Measurements from ENCODE around the gene WDFY3.

The WDFY3 gene

GRCh38 chr4:84639145-84639544 is 327.3 kb downstream of the WDFY3 start:
- TF ChIP-seq EZH2phosphoT487 (IDR thresholded peaks at IDR 0.05; ENCODE audit: low read depth), result no peak
- no peak for TF ChIP-seq CTCF (IDR thresholded peaks at IDR 0.05; ENCODE audit: low read depth, low read length)
- no peaks in the 10 kb centered on the region for H3K36me3 ChIP-seq (replicated peaks; ENCODE audit: low read depth, low read length)
- H4K20me1 ChIP-seq (ENCODE audit: insufficient read depth, low read length), result no peaks in the 10 kb centered on the region
- no peaks in the 10 kb centered on the region for H3K9me3 ChIP-seq (ENCODE audit: insufficient read depth, low read length)
- H3K9ac ChIP-seq (ENCODE audit: low read length), result no peak overlapping the region
- no peak overlapping the region for H3K4me2 ChIP-seq (ENCODE audit: low read length)
- no peak overlapping the region for H3K4me3 ChIP-seq (ENCODE audit: low read length)
- H3K27ac ChIP-seq (ENCODE audit: low read length), result no peak overlapping the region
- H3K4me1 ChIP-seq (ENCODE audit: low read length), result no peaks in the 10 kb centered on the region
- no peaks in the 10 kb centered on the region for H3K79me2 ChIP-seq (ENCODE audit: low read length)
- no peak overlapping the region for H2AFZ ChIP-seq (ENCODE audit: low read depth, low read length)
- H3K27me3 ChIP-seq (ENCODE audit: low read depth, low read length), result no peaks in the 10 kb centered on the region

- TF ChIP-seq EZH2phosphoT487 (IDR thresholded peaks at IDR 0.05; ENCODE audit: low read depth) (no peak), CTCF (IDR thresholded peaks at IDR 0.05; ENCODE audit: low read depth, low read length) (no peak)
- Histone ChIP-seq H3K4me1 (ENCODE audit: low read length) (no peaks in the 10 kb centered on the region), H3K79me2 (ENCODE audit: low read length) (no peaks in the 10 kb centered on the region), H2AFZ (ENCODE audit: low read depth, low read length) (no peak overlapping the region), H4K20me1 (ENCODE audit: insufficient read depth, low read length) (no peaks in the 10 kb centered on the region), H3K4me2 (ENCODE audit: low read length) (no peak overlapping the region), H3K36me3 (replicated peaks; ENCODE audit: low read depth, low read length) (no peaks in the 10 kb centered on the region), H3K27ac (ENCODE audit: low read length) (no peak overlapping the region), H3K9ac (ENCODE audit: low read length) (no peak overlapping the region), H3K9me3 (ENCODE audit: insufficient read depth, low read length) (no peaks in the 10 kb centered on the region), H3K27me3 (ENCODE audit: low read depth, low read length) (no peaks in the 10 kb centered on the region), H3K4me3 (ENCODE audit: low read length) (no peak overlapping the region)
Observed at GRCh38 chr4:84638092-84638491, 328.4 kb downstream of the WDFY3 start.

DNA sequence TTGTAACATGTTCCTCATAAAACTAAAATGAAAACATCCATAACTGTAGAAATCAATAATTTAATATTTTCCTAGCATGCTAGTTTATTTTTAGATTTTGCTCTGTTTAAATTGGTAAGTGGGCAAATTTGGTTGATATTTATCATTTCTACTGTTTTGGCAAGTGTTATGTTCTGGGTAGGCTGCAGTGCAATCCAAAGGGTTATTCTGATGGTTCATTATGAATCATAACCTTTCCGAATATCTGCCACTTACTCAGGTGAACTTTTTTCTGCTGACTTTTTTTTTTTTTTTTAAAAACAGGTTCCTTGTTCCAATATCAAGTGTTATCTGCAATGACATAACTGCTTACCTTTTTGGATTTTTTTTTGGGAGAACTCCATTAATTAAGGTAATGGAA is 331.5 kb downstream of the WDFY3 start:
- H3K9ac ChIP-seq (ENCODE audit: low read length), result no peak overlapping the region
- no peaks in the 10 kb centered on the region for H3K36me3 ChIP-seq (replicated peaks; ENCODE audit: low read depth, low read length)
- H4K20me1 ChIP-seq (ENCODE audit: insufficient read depth, low read length), result no peaks in the 10 kb centered on the region
- no peaks in the 10 kb centered on the region for H3K79me2 ChIP-seq (ENCODE audit: low read length)
- TF ChIP-seq EZH2phosphoT487 (IDR thresholded peaks at IDR 0.05; ENCODE audit: low read depth) (no peak), CTCF (IDR thresholded peaks at IDR 0.05; ENCODE audit: low read depth, low read length) (no peak)
- H3K4me3 ChIP-seq (ENCODE audit: low read length), result no peak overlapping the region
- no peaks in the 10 kb centered on the region for H3K4me1 ChIP-seq (ENCODE audit: low read length)
- H3K27ac ChIP-seq (ENCODE audit: low read length), result no peak overlapping the region
- H3K27me3 ChIP-seq (ENCODE audit: low read depth, low read length), result no peaks in the 10 kb centered on the region
- H3K9me3 ChIP-seq (ENCODE audit: insufficient read depth, low read length), result no peaks in the 10 kb centered on the region
- H2AFZ ChIP-seq (ENCODE audit: low read depth, low read length), result no peak overlapping the region
- H3K4me2 ChIP-seq (ENCODE audit: low read length), result no peak overlapping the region

DNA sequence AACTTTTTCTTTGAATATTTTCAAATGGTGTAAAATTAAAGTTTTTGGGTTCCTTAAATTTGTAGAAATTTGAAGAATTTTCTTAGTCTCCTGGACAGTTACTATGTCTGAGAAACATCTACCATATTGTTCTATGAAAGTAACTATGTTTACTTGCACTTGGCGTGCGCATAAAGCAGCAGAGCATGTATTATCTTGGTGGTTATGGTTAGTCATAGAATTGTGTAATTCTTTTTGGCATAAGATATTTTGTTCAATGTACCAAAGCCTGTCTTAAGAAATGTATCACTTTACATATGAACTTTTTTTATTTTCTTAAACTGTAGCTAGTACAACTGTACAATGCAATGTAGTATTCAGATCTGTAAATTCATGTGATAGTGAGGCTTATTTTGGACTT is 334.4 kb downstream of the WDFY3 start:
- no peak for TF ChIP-seq EZH2phosphoT487 (IDR thresholded peaks at IDR 0.05; ENCODE audit: low read depth)
- no peak for TF ChIP-seq CTCF (IDR thresholded peaks at IDR 0.05; ENCODE audit: low read depth, low read length)
- no peak overlapping the region for H3K4me3 ChIP-seq (ENCODE audit: low read length)
- H3K79me2 ChIP-seq (ENCODE audit: low read length), result no peaks in the 10 kb centered on the region
- H3K4me1 ChIP-seq (ENCODE audit: low read length), result no peaks in the 10 kb centered on the region
- H3K4me2 ChIP-seq (ENCODE audit: low read length), result no peak overlapping the region
- no peaks in the 10 kb centered on the region for H3K9me3 ChIP-seq (ENCODE audit: insufficient read depth, low read length)
- H3K9ac ChIP-seq (ENCODE audit: low read length), result no peak overlapping the region
- H3K27ac ChIP-seq (ENCODE audit: low read length), result no peak overlapping the region
- no peaks in the 10 kb centered on the region for H3K36me3 ChIP-seq (replicated peaks; ENCODE audit: low read depth, low read length)
- H4K20me1 ChIP-seq (ENCODE audit: insufficient read depth, low read length), result no peaks in the 10 kb centered on the region
- H3K27me3 ChIP-seq (ENCODE audit: low read depth, low read length), result no peaks in the 10 kb centered on the region
- H2AFZ ChIP-seq (ENCODE audit: low read depth, low read length), result no peak overlapping the region

Data from OCI-LY3 (cell line).